Activated naive CD8-positive, alpha-beta T cell treated with anti-CD3 and anti-CD28 coated beads for 36 hours (primary cell): ENCODE results near the gene MISP. TPM values are rescaled to one million over a fixed set of nuclear protein-coding genes. Genes with fewer than 3 reads are reported as not detected.
A peak's percentile ranks its signal among the peaks of the same experiment; 100 is the strongest.
"Not testable (repeated sequence)": the region's sequence is repeated elsewhere in the genome, so short reads cannot be mapped to it uniquely, and the experiment has no call there.

Experiments
- DNase-seq: peaks from one replicate; pipeline ENCODE4 v3.0.0; 2021
- H3K27ac Mint-ChIP-seq: one replicate; pipeline ENCODE4 v1.8.0; 2022; ENCODE audit warnings: mild to moderate bottlenecking, moderate library complexity, mixed read lengths
- H3K27me3 Mint-ChIP-seq: one replicate; pipeline ENCODE4 v1.8.0; 2022; ENCODE audit warnings: mild to moderate bottlenecking, mixed read lengths
- H3K36me3 Mint-ChIP-seq: one replicate; pipeline ENCODE4 v1.8.0; 2021; ENCODE audit warnings: mild to moderate bottlenecking, mixed read lengths
- H3K4me1 Mint-ChIP-seq: one replicate; pipeline ENCODE4 v1.8.0; 2021; ENCODE audit warnings: mixed read lengths
- H3K4me3 Mint-ChIP-seq: one replicate; pipeline ENCODE4 v1.8.0; 2022; ENCODE audit warnings: mild to moderate bottlenecking, moderate library complexity, mixed read lengths
- H3K9me3 Mint-ChIP-seq: one replicate; pipeline ENCODE4 v1.8.0; 2022; ENCODE audit warnings: mixed read lengths
- total RNA-seq, 2 experiments: library from RNA; stranded (reverse); gene quantifications; one replicate each; pipeline ENCODE4 v1.2.3, GENCODE V29; 2021

Gene MISP
- total RNA-seq, 2 experiments from 2014 or later, result 0.10 TPM; not detected in 1

DNA sequence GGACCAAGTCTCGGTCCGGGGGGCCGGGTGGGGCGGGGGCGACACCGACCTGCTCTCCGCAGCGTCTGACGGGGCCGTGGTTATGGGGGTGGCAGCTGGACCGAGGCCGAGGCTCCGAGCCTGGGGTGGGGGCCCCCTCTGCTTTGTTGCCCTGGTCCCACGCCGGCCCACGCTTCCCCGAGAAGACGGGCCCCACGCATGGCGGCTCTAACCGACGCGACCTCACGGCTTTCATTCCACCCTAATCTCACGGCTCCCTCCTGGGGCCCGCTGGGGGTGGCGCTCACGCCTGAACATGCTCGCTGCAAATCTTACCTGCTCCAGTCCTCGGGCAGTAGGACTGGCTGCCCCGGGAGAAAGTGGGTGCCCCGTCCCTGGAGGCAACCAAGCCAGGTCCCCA lies 14.8 kb upstream of the MISP start:
- DNase-seq, result no peak
- Mint-ChIP-seq H3K36me3 (no peaks in the 10 kb centered on the region), H3K27ac (no peak overlapping the region), H3K4me1 (peaks cover 6% of the 10 kb centered on the region), H3K27me3 (peaks cover 9% of the 10 kb centered on the region), H3K9me3 (no peaks in the 10 kb centered on the region), H3K4me3 (no peak overlapping the region)

DNA sequence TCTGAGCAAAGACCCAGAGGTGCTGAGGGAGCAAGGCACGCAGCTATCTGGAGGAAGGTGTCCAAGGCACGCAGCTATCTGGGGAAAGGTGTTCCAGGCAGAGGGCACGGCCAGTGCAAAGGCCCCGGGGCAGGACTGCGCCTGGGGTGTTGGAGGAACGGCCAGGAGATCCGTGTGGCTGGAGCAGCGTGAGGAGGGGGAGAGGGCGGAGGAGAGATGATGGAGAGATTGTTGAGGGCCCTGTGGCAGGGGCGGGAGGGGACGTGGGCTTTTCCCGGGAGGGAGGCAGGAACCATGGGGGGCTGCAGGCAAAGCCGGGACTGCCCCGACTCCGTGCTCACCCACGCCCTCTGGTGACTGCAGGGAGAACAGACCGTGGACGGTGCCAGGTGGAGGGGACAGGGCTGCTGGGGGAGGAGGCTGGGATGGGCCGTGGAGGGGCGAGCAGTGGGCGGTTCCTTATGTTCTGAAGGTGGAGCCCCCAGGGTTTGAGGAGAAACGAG lies 13.3 kb upstream of the MISP start:
- peak; percentile 62 for DNase-seq
- Mint-ChIP-seq H3K4me3 (no peak overlapping the region), H3K9me3 (no peaks in the 10 kb centered on the region), H3K27me3 (peaks cover 9% of the 10 kb centered on the region), H3K27ac (no peak overlapping the region), H3K4me1 (peaks cover 4% of the 10 kb centered on the region), H3K36me3 (no peaks in the 10 kb centered on the region)

DNA sequence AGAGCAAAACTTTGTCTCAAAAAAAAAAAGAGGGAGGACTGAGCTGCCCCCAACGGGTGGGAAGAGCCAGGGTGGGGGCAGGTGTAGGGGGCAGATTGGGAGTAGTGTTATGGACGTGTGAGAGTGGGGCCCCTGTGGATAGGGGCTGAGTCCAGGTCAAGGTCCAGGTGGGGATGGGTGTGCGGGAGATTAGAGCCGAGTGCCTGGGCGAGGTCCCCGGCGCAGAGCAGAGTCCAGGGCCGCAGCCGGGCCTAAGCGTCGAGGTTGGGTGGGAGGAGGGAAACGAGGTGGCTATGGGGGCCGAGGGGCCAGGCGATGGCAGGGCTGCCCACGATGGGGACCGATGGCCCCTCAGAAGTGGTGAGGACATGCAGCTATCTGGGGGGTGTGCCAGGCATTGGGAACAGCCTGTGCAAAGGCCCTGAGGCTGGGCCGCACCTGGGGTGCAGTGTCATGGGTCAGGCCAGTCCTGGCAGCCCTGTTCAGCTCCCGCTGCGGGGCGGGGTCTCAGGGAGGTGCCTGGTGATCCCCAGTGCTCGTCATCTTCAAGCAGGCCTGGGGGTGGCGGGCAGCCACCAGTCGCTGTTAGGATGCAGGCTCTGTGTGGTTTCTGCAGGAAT lies 12.3 kb upstream of the MISP start:
- Mint-ChIP-seq H3K4me3 (no peak overlapping the region), H3K4me1 (peaks cover 4% of the 10 kb centered on the region), H3K27me3 (peaks cover 9% of the 10 kb centered on the region), H3K36me3 (no peaks in the 10 kb centered on the region), H3K9me3 (peaks cover 1% of the 10 kb centered on the region), H3K27ac (no peak overlapping the region)
- DNase-seq, result no peak

DNA sequence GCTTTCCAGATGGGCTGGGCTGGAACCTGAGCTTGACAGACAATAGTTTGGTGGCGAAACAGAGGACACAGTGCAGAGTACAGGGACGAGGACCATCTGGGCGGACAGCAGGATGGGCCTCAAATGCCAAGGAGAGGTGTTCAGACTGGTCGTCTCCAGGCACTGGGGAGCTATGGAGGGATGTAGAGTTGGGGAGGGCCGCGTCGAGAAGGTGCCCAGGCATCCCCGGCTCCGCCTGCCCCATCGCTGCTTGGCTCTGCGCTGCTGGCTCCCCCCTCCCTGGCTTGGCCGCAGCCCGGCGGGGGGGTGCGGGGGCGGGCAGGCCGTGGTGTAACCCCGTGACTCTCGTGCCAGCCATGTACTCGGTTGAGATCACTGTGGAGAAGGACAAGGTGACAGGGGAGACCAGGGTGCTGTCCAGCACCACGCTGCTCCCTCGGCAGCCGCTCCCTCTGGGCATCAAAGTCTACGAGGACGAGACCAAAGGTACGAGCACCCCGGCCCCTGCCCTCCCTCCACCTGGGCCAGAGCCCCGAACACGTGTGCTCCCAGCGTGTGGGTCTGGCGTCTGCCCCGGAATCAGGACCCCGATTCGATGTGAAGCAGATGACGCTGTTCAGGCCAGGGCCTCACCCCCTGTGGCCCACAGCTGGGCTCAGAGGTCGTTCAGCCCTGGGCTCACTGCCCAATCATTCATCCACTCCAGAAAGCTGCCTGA lies 10.8 kb upstream of the MISP start:
- Mint-ChIP-seq H3K4me3 (no peak overlapping the region), H3K27me3 (peaks cover 4% of the 10 kb centered on the region), H3K4me1 (no peaks in the 10 kb centered on the region), H3K27ac (no peak overlapping the region), H3K9me3 (peaks cover 3% of the 10 kb centered on the region), H3K36me3 (no peaks in the 10 kb centered on the region)
- DNase-seq, result no peak

DNA sequence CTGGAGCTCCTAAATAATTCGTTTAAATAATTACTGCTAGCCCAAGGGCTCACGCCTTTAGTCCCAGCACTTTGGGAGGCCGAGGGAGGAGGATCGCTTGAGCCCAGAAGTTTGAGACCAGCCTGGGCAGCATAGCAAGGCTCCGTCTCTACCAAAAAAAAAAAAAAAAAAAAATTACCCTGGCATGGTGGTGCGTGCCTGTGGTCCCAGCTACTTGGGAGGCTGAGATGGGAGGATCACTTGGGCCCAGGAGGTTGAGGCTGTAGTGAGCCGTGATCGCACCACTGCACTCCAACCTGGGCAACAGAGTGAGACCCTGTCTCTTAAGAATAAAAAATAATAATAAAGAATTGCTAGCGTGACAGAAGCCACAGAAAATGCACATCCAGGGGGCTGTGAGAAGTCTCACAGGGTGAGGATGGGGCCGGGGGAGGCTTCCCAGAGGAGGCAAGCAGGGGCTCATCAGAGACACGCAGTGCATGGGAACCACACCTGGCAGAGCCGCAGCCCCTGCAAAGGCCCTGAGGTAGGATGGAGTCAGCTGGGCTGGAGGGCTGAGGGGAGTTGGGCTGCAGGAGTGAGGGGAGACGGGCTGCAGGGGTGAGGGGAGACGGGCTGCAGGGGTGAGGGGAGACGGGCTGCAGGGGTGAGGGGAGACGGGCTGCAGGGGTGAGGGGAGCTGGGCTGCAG lies 10.0 kb upstream of the MISP start:
- not testable (repeated sequence) for H3K9me3 Mint-ChIP-seq, DNase-seq, H3K4me1 Mint-ChIP-seq, H3K4me3 Mint-ChIP-seq, H3K27ac Mint-ChIP-seq, H3K36me3 Mint-ChIP-seq, H3K27me3 Mint-ChIP-seq

DNA sequence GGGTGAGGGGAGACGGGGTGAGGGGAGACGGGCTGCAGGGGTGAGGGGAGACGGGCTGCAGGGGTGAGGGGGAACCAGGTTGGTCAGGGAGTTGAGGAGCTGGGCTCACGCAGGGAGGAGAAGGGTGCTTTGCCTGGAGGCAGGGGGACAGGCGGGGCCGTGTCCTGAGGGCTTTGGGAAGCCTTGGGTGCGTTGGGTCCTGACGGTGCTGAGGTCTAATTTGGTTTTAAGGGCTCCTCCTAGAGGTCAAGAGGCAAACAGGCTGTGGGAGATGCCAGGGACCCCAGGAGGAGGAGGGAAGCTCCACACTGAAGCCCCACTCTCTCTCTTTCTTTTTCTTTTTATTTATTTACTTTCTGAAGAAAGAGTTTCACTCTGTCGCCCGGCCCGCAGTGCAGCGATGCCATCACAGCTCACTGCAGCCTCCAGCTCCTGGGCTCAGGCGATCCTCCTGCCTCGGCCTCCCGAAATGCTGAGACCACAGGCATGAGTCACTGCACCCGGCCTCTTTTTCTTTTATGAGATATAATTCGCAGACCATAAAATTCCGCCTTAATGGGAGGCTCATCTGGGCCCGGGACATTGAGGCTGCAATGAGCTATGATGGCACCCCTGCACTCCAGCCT lies 9.3 kb upstream of the MISP start:
- Mint-ChIP-seq H3K27ac (no peak overlapping the region), H3K4me3 (no peak overlapping the region), H3K9me3 (peaks cover 3% of the 10 kb centered on the region), H3K4me1 (no peaks in the 10 kb centered on the region), H3K27me3 (peaks cover 4% of the 10 kb centered on the region), H3K36me3 (no peaks in the 10 kb centered on the region)
- no peak for DNase-seq

DNA sequence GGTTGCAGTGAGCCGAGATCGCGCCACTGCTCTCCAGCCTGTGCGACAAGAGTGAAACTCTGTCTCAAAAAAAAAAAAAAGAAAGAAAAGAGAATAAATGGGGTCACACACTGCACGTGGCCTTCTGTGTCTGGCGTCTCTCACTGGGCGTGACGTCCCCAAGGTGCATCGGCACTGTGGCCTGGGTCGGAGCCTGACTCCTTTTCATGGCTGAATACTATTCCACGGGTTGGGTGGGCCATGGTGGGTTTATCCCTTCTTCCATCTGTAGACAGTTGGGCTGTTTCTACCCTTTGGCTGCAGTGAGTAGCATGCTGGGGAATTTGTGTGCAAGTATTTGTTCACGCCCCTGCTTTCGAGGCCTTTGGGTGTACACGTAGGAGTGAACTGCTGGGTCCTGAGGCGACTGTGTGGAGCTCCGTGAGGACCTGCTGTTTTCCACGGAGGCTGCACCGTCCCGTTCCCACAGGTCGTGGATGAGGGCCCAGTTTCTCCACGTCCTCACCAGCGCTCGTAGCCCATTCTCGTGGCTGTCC lies 8.3 kb upstream of the MISP start:
- H3K4me3 Mint-ChIP-seq, result no peak overlapping the region
- no peak overlapping the region for H3K27ac Mint-ChIP-seq
- no peaks in the 10 kb centered on the region for H3K36me3 Mint-ChIP-seq
- H3K4me1 Mint-ChIP-seq, result no peaks in the 10 kb centered on the region
- DNase-seq, result no peak
- peaks cover 3% of the 10 kb centered on the region for H3K9me3 Mint-ChIP-seq
- no peaks in the 10 kb centered on the region for H3K27me3 Mint-ChIP-seq

DNA sequence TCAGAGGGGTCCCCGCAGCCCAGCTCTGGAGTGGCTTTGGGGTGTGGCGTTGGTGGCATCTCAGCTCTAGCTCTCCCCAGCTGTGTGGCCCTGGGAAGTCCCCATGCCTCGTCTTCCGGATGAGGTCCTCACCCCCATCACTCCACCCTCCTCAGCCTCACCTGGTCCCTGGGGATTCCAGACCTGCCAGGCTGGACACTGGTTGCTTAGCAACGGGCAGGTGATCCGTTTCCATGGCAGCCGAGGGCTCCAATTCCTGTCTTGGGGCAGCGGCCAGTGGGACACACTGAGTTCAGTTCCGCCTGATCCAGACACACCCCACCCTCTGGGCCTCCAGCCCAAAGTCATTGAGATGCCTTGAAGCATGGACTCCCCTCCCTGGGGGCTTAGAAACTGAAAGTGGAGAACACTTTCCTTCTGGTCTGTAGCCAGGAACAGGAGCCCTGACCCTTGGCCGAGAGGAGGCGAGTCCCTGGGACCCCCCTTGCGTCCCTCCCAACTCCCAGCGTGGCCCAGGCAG lies 7.7 kb upstream of the MISP start:
- H3K36me3 Mint-ChIP-seq, result no peaks in the 10 kb centered on the region
- peaks cover 3% of the 10 kb centered on the region for H3K9me3 Mint-ChIP-seq
- no peak overlapping the region for H3K27ac Mint-ChIP-seq
- DNase-seq, result no peak
- H3K4me1 Mint-ChIP-seq, result no peaks in the 10 kb centered on the region
- no peaks in the 10 kb centered on the region for H3K27me3 Mint-ChIP-seq
- H3K4me3 Mint-ChIP-seq, result no peak overlapping the region

DNA sequence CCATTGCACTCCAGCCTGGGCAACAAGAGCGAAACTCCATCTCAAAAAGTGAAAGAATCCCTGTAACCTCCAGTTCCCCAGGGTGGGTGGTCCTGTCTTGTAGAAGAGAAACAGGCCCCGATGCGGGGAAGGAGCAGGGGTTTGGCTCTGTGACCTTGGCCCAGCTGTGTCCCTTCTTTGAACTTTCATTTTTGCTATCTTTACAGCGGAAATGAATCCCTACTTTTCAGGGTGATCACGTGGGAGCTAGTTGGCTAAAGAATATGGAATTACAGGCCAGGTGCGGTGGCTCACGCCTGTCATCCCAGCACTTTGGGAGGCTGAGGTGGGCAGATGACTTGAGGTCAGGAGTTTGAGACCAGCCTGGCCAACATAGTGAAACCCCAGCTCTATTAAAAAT lies 5.8 kb upstream of the MISP start:
- H3K27ac Mint-ChIP-seq, H3K4me1 Mint-ChIP-seq, H3K4me3 Mint-ChIP-seq, H3K36me3 Mint-ChIP-seq, DNase-seq, H3K9me3 Mint-ChIP-seq, H3K27me3 Mint-ChIP-seq: not testable (repeated sequence)

DNA sequence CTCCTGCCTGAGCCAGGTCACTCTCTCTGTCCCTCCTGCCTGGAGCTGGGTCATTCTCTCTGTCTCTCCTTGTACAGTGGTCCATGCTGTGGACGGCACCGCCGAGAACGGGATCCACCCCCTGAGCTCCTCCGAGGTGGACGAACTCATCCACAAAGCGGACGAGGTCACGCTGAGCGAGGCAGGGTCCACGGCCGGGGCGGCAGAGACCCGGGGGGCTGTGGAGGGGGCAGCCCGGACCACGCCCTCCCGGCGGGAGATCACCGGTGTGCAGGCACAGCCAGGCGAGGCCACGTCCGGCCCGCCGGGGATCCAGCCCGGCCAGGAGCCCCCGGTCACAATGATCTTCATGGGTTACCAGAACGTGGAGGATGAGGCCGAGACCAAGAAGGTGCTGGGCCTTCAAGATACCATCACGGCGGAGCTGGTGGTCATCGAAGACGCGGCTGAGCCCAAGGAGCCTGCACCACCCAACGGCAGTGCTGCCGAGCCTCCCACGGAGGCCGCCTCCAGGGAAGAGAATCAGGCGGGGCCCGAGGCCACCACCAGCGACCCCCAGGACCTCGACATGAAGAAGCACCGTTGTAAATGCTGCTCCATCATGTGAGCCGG lies 4.6 kb upstream of the MISP start:
- no peak overlapping the region for H3K27ac Mint-ChIP-seq
- no peaks in the 10 kb centered on the region for H3K36me3 Mint-ChIP-seq
- H3K4me1 Mint-ChIP-seq, result no peaks in the 10 kb centered on the region
- peaks cover 3% of the 10 kb centered on the region for H3K9me3 Mint-ChIP-seq
- H3K27me3 Mint-ChIP-seq, result no peaks in the 10 kb centered on the region
- no peak for DNase-seq
- no peak overlapping the region for H3K4me3 Mint-ChIP-seq

DNA sequence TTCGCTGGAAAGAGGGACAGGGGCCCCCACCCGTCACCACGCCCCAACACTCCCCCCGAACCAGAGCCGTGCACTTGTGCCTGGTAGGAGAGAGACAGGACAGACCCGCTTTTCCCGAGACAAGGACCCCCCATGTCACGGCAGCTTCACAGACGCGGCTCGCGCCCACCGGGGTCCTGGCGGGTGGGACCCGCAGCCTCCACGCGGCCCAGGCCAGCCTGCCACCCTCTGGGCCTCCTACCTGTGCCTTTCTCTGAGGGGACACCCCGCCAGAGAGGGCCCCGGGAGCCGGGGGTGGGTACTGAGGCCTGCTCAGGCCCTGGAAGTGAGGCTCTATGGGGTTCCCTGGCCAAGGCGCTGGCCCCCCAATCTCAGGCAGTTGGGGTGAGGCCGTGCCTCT lies 4.0 kb upstream of the MISP start:
- Mint-ChIP-seq H3K4me3 (no peak overlapping the region), H3K27me3 (no peaks in the 10 kb centered on the region), H3K27ac (no peak overlapping the region), H3K4me1 (no peaks in the 10 kb centered on the region), H3K36me3 (no peaks in the 10 kb centered on the region), H3K9me3 (peaks cover 3% of the 10 kb centered on the region)
- DNase-seq, result no peak

DNA sequence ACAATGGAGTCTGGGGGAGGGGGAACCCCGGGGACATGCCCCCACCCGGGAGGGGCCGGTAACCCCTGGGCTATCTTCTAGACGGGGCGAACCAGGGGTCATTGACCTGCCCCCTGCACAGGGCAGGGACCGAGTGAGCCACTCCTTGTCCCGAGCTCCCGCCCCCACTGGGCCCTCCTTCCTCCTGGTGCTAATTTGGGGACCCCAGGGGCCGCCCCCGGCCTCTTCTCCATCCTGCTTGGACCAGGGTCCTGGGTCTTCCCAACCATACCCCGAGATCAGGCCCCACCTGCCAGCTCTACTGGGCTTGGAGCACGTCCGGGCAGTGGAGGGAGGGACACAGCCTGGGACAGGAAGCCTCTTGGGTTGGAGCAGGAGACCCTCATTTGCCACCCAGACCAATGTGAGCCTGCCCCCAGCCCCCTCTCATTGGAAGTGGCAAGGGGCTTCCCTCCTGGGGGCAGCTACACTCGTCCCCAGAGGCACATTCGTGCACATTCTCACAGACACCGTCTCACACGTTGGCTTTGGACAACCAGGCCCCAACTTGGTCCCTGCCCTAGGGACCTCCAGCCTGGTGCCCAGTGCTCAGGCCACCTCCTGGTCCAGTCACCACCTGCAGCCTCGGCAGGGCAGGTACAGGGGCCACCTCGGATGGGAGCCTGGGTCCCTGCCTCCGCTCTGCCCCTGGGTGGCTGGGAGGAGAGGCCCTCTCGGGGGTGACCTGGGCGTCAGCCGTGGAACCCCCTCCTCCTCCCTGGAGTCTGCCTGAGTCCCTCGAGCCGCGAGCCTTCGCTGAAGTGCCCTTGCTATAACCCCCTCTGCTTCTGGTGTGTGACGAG lies 3.3 kb upstream of the MISP start:
- DNase-seq, result no peak
- no peak overlapping the region for H3K4me3 Mint-ChIP-seq
- H3K9me3 Mint-ChIP-seq, result peaks cover 3% of the 10 kb centered on the region
- H3K27me3 Mint-ChIP-seq, result peaks cover 3% of the 10 kb centered on the region
- no peak overlapping the region for H3K27ac Mint-ChIP-seq
- H3K36me3 Mint-ChIP-seq, result no peaks in the 10 kb centered on the region
- H3K4me1 Mint-ChIP-seq, result no peaks in the 10 kb centered on the region

DNA sequence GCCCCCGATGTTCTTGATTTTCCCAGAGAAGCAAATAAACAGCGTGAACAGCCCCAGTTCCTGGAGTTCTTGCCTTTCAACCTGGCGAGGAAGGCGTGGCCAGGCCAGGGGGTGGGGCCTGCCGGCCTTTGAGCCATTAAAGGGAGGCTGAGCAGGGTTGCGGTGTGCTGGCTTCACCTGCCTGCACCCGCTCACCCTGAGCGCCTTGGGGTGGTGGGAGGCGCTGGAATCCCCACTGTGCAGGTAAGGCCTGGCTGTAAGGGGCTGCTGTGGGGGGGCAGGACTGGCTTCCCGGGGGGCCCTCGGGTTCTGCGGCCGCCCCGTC lies 2.7 kb upstream of the MISP start:
- Mint-ChIP-seq H3K27ac (no peak overlapping the region), H3K27me3 (peaks cover 6% of the 10 kb centered on the region), H3K4me3 (no peak overlapping the region), H3K4me1 (no peaks in the 10 kb centered on the region), H3K9me3 (peaks cover 3% of the 10 kb centered on the region), H3K36me3 (no peaks in the 10 kb centered on the region)
- DNase-seq, result no peak

DNA sequence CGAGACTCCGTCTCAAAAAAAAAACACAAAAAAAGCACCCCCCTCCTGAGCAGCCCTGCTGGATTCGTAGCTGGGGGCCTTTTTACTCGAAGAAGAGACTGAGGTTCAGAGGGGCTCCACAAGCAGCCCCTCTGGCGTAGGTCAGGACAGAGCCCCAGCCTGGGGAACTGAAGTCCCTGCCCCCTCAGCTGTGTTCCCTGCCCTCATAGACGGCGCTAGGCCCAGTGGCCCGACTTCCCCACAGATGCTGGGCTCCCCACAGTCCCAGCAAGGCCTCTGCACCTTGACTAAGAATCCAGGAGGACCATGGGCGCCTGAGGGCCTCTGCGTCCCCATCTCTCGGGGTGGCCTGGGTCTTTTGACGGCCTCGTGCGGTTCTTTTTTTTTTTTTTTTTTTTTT lies 1.1 kb upstream of the MISP start:
- no peak for DNase-seq
- Mint-ChIP-seq H3K4me1 (no peaks in the 10 kb centered on the region), H3K27me3 (peaks cover 6% of the 10 kb centered on the region), H3K4me3 (no peak overlapping the region), H3K27ac (no peak overlapping the region), H3K36me3 (no peaks in the 10 kb centered on the region), H3K9me3 (no peaks in the 10 kb centered on the region)
